Lower leg skin (tissue), 3 donors: ENCODE data around the gene RBFOX2.

Experiments
- CTCF ChIP-seq, 3 donors: fragments of 450-650 bp; IDR thresholded peaks; one replicate each; pipeline ENCODE4 v1.5.1; 2016; ENCODE audit warnings: antibody characterized with exemption in 3 of 3, mild to moderate bottlenecking in 3 of 3, moderate library complexity in 2 of 3
- POLR2A ChIP-seq, 2 donors: fragments of 450-650 bp; IDR thresholded peaks; one replicate each; pipeline ENCODE4 v1.6.1; 2016 to 2017; ENCODE audit warnings: antibody characterized with exemption in 2 of 2, mild to moderate bottlenecking in 1 of 2, moderate library complexity in 1 of 2

GRCh38 chr22:35854334-35854733, 174.3 kb downstream of the RBFOX2 start:
- TF ChIP-seq CTCF (IDR thresholded peaks at IDR 0.05) (no peak), POLR2A (IDR thresholded peaks at IDR 0.05) (no peak)
